Suprapubic skin (tissue), 4 donors: ENCODE data around the gene C15orf61. TPM values are rescaled to one million over a fixed set of nuclear protein-coding genes. Genes with fewer than 3 reads are reported as not detected.

ENCODE experiments used
- DNase-seq, 2 donors: peaks; one replicate each; pipeline ENCODE4 v3.0.0-alpha.2; 2019; ENCODE audit warnings: low spot score in 2 of 2
- H3K27ac ChIP-seq: fragments of 200-600 bp; sonication (generic); one replicate; pipeline ENCODE4 v1.5.1; 2019
- H3K27me3 ChIP-seq: fragments of 200-600 bp; sonication (generic); one replicate; pipeline ENCODE4 v1.5.1; 2019
- H3K36me3 ChIP-seq: fragments of 200-600 bp; sonication (generic); one replicate; pipeline ENCODE4 v1.5.1; 2019
- H3K4me1 ChIP-seq: fragments of 200-600 bp; sonication (generic); one replicate; pipeline ENCODE4 v1.5.1; 2019
- H3K4me3 ChIP-seq: fragments of 200-600 bp; sonication (generic); one replicate; pipeline ENCODE4 v1.5.1; 2019; ENCODE audit warnings: mild to moderate bottlenecking
- H3K9me3 ChIP-seq: fragments of 200-600 bp; sonication (generic); one replicate; pipeline ENCODE4 v1.5.1; 2019
- CTCF ChIP-seq, 2 donors: fragments of 200-600 bp in 1 of 2; fragments of 450-650 bp in 1 of 2; sonication (generic) in 1 of 2; IDR thresholded peaks; one replicate each; pipeline ENCODE4 v1.5.1; 2016 to 2019; ENCODE audit warnings: antibody characterized with exemption in 2 of 2, mild to moderate bottlenecking in 1 of 2, moderate library complexity in 1 of 2
- EP300 ChIP-seq: sonication (generic); formaldehyde crosslinking; IDR thresholded peaks from one replicate; pipeline ENCODE4 v1.6.1; 2017; ENCODE audit warnings: antibody characterized with exemption
- POLR2A ChIP-seq, 2 donors: fragments of 450-650 bp; IDR thresholded peaks; one replicate each; pipeline ENCODE4 v1.6.1; 2017; ENCODE audit warnings: antibody characterized with exemption in 2 of 2, mild to moderate bottlenecking in 2 of 2, moderate library complexity in 2 of 2
- POLR2AphosphoS5 ChIP-seq, 3 donors: sonication (generic); formaldehyde crosslinking; IDR thresholded peaks; one replicate each; pipeline ENCODE4 v1.6.1; 2017; ENCODE audit warnings: antibody characterized with exemption in 3 of 3
- WGBS: methylation state at CpG from one replicate; pipeline ENCODE4 v1.1.5; 2018; 5-methylcytosine and 5-hydroxymethylcytosine counted together
- total RNA-seq, 4 donors: library from RNA; depleted of rRNA; stranded (reverse); fragments of >200 nt; gene quantifications; one replicate each; pipeline ENCODE4 v1.1.0, GENCODE V29; 2016

Gene C15orf61
- total RNA-seq, 4 donors from 2014 or later: 12.8 to 23.6 (median 16.8) TPM

DNA sequence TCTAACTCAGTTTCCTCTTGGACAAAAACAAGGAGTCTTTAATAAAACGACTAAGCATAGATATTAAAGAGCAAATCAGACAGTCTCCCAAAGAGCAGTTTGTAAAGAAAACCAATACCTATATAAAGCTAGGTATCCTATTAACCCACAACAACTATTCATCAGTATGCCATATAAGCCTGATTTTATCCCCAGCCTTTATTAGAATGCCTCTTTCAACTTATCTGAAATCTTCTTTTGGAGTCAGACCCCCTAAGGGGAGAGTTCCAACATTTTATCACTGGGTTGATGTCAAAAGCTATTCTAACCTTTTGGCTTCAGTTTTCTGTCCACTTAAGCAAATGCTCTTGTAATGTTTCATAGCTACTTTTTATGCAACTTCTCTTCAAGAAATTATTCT, 39.4 kb downstream of the C15orf61 start:
- Histone ChIP-seq H3K9me3 (no peaks in the 10 kb centered on the region), H3K4me1 (no peaks in the 10 kb centered on the region), H3K4me3 (no peak overlapping the region), H3K27ac (no peak overlapping the region), H3K27me3 (no peaks in the 10 kb centered on the region), H3K36me3 (peaks cover 21% of the 10 kb centered on the region)
- no peak for DNase-seq
- TF ChIP-seq EP300: no peak
- no peak for TF ChIP-seq POLR2A (IDR thresholded peaks at IDR 0.05)
- no peak for TF ChIP-seq CTCF (IDR thresholded peaks at IDR 0.05)
- no peak for TF ChIP-seq POLR2AphosphoS5 (IDR thresholded peaks at IDR 0.05)
- 97% methylated on average over 1 of the region's 1 CpG for WGBS

- 95% methylated on average over 5 of the region's 5 CpGs for WGBS
- H3K9me3 ChIP-seq: no peaks in the 10 kb centered on the region
These were observed 42.2 kb downstream of the C15orf61 start for GRCh38 chr15:67563092-67563491.

DNA sequence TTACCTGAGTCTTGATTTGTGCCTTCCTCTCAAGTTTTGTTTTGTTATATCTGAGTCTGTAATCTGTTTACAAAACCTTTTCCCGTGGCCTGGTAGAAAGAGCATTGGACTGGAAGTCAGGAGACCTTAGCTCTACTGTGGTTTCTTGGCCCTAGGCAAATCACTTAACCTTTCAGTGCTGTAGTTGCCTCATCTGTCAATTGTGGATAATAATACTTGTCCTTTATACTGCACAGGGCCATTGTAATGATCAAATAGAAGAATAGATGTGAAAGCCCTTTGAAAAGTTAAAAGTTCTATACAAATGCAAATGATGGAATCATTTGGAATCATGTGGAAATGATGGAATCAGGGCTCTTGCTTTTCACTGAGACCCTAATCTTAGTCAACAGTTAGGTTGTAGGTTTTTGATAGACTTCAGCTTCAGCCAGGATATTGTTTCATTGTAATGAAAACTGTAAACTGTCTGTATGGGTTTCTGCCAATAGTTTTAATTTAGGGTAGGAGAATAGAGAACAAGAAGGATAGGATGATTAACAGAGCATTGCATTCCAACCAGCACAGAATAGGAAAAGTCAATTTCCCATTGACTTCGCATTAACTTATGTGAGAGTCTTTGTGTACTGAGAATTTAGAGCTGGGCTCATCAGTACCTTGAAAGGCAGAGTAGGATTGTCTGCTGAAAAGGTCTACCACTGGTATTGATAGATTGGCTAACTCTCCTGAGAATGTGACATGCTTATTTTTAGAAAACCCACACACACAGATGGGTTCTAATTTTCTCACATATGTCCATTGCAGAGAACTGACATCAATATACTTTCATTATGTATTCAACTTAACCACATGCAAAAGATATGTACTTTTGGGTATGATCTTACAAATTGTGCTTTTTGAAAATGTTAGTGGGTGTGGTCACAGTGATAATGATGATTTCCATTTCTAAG, 43.4 kb downstream of the C15orf61 start:
- DNase-seq: no peak
- WGBS: 92% methylated on average over 2 of the region's 2 CpGs
- TF ChIP-seq POLR2A (IDR thresholded peaks at IDR 0.05): no peak
- no peak for TF ChIP-seq POLR2AphosphoS5 (IDR thresholded peaks at IDR 0.05)
- TF ChIP-seq CTCF (IDR thresholded peaks at IDR 0.05): no peak
- TF ChIP-seq EP300: no peak

More at GRCh38 chr15:67563092-67563491, 42.2 kb downstream of the C15orf61 start:
- Histone ChIP-seq H3K27ac (no peak overlapping the region), H3K4me3 (no peak overlapping the region), H3K27me3 (no peaks in the 10 kb centered on the region), H3K4me1 (no peaks in the 10 kb centered on the region), H3K36me3 (peaks cover 11% of the 10 kb centered on the region)
- DNase-seq: no peak
- TF ChIP-seq EP300: no peak
- TF ChIP-seq CTCF (IDR thresholded peaks at IDR 0.05): no peak
- TF ChIP-seq POLR2A (IDR thresholded peaks at IDR 0.05): no peak
- TF ChIP-seq POLR2AphosphoS5 (IDR thresholded peaks at IDR 0.05): no peak

DNA sequence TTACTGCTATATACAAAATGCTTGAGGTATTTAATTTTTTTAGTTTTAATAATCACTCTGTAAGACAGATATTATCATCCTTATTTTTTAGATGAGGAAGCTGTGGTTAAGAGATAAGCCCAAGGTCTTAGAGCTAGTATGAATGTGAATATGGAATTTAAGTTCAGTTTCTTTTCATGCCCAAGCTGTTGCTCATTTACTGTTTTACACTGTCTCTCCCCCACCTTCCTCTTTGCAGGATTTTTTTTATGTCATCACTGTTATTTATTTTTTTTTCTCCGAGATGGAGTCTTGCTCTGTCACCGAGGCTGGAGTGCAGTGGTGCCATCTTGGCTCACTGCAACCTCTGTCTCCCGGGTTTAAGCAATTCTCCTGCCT, 44.0 kb downstream of the C15orf61 start:
- WGBS: 74% methylated on average over 3 of the region's 3 CpGs
- Histone ChIP-seq H3K36me3 (no peaks in the 10 kb centered on the region), H3K27me3 (no peaks in the 10 kb centered on the region), H3K4me1 (no peaks in the 10 kb centered on the region), H3K9me3 (no peaks in the 10 kb centered on the region), H3K4me3 (no peak overlapping the region), H3K27ac (no peak overlapping the region)
- DNase-seq: no peak
- TF ChIP-seq POLR2AphosphoS5 (IDR thresholded peaks at IDR 0.05) (no peak), POLR2A (IDR thresholded peaks at IDR 0.05) (no peak), CTCF (IDR thresholded peaks at IDR 0.05) (no peak), EP300 (no peak)

More for the DNA sequence above, 43.4 kb downstream of the C15orf61 start:
- no peak overlapping the region for H3K4me3 ChIP-seq
- H3K27me3 ChIP-seq: no peaks in the 10 kb centered on the region
- no peak overlapping the region for H3K27ac ChIP-seq
- H3K9me3 ChIP-seq: no peaks in the 10 kb centered on the region
- H3K36me3 ChIP-seq: no peaks in the 10 kb centered on the region
- no peaks in the 10 kb centered on the region for H3K4me1 ChIP-seq

DNA sequence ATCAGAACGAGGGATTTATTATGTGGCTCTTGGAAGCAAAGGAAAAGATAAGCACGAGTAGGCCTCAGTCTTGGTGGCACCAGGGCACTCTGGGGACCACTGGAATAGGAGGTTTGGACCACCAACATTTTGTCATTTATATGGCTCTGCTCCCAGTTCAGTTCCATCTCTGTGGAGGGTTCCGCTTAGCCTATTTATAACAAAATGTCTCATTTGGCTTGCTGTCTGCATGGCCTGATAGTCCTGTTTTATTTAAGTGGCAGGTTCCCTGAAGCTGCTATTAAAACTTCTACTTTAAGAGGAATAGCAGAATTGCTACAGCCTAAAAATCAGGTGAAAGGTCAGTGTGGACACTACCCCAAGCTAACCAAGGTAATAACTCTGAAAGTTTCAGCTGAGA, 48.7 kb downstream of the C15orf61 start:
- TF ChIP-seq EP300 (no peak), POLR2A (IDR thresholded peaks at IDR 0.05) (no peak), POLR2AphosphoS5 (IDR thresholded peaks at IDR 0.05) (no peak), CTCF (IDR thresholded peaks at IDR 0.05) (no peak)
- peaks cover 9% of the 10 kb centered on the region for H3K36me3 ChIP-seq
- no peak for DNase-seq
- no peak overlapping the region for H3K27ac ChIP-seq
- 98% methylated on average over 3 of the region's 3 CpGs for WGBS
- H3K4me3 ChIP-seq: no peak overlapping the region
- H3K27me3 ChIP-seq: no peaks in the 10 kb centered on the region
- no peaks in the 10 kb centered on the region for H3K9me3 ChIP-seq
- no peaks in the 10 kb centered on the region for H3K4me1 ChIP-seq
